ENCODE measurements around the gene RPP25.

RPP25 gene

DNA sequence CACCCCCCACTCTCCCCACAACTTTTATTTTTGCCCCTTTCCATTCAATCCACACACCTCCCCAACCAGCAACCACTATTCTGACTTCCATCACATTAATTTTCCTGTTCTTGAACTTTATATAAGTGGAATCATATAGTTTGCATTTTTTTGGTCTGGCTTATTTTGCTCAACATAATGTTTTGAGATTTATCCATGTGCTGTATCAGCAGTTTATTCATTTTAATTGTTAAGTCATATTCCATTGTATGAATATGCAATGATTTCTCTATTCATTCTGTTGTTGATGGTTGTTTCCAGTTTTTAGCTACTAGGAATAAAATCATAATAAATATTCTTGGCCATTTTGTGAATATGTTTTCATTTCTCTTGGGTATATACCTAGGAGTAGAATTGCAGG lies 33.0 kb upstream of the RPP25 start:
- H3K27me3 ChIP-seq = peaks cover 78% of the 10 kb centered on the region
- H3K36me3 ChIP-seq = no peaks in the 10 kb centered on the region
- no peaks in the 10 kb centered on the region for H3K9me3 ChIP-seq
- no peaks in the 10 kb centered on the region for H3K4me1 ChIP-seq (ENCODE audit: control insufficient read depth in 1 of 2, insufficient read depth in 1 of 2, low read depth in 1 of 2, low read length in 1 of 2)
- H3K27ac ChIP-seq = no peak overlapping the region
- TF ChIP-seq, protein P1, sequence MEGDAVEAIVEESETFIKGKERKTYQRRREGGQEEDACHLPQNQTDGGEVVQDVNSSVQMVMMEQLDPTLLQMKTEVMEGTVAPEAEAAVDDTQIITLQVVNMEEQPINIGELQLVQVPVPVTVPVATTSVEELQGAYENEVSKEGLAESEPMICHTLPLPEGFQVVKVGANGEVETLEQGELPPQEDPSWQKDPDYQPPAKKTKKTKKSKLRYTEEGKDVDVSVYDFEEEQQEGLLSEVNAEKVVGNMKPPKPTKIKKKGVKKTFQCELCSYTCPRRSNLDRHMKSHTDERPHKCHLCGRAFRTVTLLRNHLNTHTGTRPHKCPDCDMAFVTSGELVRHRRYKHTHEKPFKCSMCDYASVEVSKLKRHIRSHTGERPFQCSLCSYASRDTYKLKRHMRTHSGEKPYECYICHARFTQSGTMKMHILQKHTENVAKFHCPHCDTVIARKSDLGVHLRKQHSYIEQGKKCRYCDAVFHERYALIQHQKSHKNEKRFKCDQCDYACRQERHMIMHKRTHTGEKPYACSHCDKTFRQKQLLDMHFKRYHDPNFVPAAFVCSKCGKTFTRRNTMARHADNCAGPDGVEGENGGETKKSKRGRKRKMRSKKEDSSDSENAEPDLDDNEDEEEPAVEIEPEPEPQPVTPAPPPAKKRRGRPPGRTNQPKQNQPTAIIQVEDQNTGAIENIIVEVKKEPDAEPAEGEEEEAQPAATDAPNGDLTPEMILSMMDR (IDR thresholded peaks at IDR 0.05) = no peak
- no peak overlapping the region for H3K4me3 ChIP-seq (ENCODE audit: low read depth in 1 of 2, low read length in 1 of 2)

DNA sequence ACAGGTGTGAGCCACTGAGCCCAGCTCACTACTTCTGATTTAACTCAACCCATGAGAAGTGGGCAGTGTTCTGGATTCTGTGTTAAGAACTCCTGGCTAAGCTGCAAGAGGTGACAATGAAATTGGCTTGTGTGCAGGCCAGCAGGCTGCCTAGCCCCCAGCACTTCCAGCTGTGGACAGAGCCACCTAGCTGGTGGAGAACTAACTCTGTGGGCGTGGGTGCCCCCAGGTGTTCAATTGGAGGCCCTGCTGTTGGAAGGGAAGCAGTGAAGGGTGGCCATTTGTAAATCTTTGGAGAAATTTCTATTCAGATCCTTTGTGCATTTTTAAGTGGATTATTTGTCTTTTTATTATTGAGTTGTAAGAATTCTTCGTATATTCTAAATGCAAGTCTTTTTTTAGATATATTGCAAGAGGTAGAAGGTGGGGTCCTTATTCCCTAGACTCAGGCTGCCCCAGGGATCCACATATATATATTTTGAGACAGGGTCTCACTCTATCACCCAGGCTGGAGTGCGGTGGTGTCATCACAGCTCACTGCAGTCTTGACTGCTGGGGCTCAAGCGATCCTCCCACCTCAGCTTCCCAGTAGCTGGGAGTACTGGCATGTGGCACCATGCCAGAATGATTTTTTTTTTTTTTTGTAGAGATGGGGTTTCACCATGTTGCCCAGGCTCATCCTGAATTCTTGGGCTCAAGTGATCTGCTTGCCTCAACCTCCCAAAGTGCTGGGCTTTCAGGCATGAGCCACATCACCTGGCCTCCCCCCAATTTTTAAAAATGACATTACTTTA lies 31.6 kb upstream of the RPP25 start:
- no peak overlapping the region for H3K27ac ChIP-seq
- H3K4me1 ChIP-seq (ENCODE audit: control insufficient read depth in 1 of 2, insufficient read depth in 1 of 2, low read depth in 1 of 2, low read length in 1 of 2) = no peaks in the 10 kb centered on the region
- TF ChIP-seq, protein P1 (IDR thresholded peaks at IDR 0.05) = no peak
- H3K36me3 ChIP-seq = no peaks in the 10 kb centered on the region
- H3K27me3 ChIP-seq = peaks cover 75% of the 10 kb centered on the region
- no peak overlapping the region for H3K4me3 ChIP-seq (ENCODE audit: low read depth in 1 of 2, low read length in 1 of 2)
- H3K9me3 ChIP-seq = no peaks in the 10 kb centered on the region

DNA sequence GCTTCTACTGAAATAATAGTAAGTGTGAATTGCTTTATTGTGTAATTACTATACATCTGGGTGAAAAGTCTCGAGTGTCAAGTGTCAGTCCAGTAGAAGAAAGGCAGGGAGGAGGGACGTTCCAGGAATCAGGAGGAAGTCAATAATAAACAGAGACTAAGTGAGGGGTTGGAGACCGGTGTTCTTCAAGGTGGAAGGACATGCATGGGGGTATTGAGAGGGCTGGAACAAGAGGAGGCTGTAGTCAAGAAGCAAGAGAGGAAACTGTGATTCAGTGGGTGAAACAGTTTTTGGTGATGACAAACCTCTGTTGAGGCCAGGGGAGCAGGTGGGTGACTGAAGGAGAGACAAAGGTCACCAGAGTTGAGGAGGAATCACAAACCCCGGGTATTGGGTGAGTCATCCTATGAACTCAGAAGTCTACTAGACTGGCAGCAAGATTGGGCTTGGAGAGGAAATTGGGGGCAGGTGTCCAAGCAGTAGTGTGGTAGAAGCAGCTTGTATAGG lies 27.2 kb upstream of the RPP25 start:
- no peak overlapping the region for H3K4me3 ChIP-seq (ENCODE audit: low read depth in 1 of 2, low read length in 1 of 2)
- H3K27me3 ChIP-seq = peaks cover 55% of the 10 kb centered on the region
- H3K27ac ChIP-seq = no peak overlapping the region
- no peaks in the 10 kb centered on the region for H3K9me3 ChIP-seq
- H3K36me3 ChIP-seq = no peaks in the 10 kb centered on the region
- TF ChIP-seq, protein P1 (IDR thresholded peaks at IDR 0.05) = no peak
- H3K4me1 ChIP-seq (ENCODE audit: control insufficient read depth in 1 of 2, insufficient read depth in 1 of 2, low read depth in 1 of 2, low read length in 1 of 2) = no peaks in the 10 kb centered on the region

DNA sequence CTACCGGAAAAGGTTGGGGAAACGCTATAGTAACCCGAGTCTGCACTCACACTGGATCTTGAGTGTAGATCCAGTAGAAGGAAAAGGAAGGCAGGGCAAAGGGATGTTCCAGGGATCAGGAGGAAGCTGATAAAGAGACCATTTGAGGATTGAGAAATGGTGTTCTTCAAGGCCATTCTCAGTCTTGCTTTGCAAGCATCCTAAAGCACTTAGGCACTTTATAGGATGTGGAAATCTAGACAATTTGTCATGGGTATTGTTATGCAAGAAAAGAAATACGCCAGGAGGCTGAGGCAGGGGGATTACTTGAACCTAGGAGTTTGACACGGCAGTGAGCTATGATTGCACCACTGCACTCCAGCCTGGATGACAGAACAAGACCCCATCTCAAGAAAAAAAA lies 25.6 kb upstream of the RPP25 start:
- Histone ChIP-seq H3K36me3 (no peaks in the 10 kb centered on the region), H3K4me3 (ENCODE audit: low read depth in 1 of 2, low read length in 1 of 2) (no peak overlapping the region), H3K27me3 (peaks cover 51% of the 10 kb centered on the region), H3K9me3 (no peaks in the 10 kb centered on the region), H3K27ac (no peak overlapping the region), H3K4me1 (ENCODE audit: control insufficient read depth in 1 of 2, insufficient read depth in 1 of 2, low read depth in 1 of 2, low read length in 1 of 2) (no peaks in the 10 kb centered on the region)
- TF ChIP-seq, protein P1 (IDR thresholded peaks at IDR 0.05) = no peak

DNA sequence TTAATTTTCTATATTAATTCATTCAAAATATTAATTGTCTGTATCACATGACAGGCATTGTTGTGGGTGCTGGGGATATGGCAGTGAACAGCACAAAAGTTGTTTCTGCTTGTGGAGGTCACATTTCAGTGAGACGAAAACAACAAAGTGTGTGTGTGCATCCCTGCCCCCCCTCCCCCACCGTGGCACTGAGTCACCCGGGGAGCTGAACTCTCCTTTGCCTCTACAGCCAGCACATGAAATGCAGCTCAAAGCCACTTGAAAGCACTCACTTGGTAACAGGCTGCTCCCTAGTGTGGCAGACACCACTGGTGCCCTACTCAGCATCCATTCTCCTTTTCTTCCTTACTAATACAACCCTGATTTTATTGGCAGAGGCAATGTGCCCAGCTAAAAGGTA lies 21.9 kb upstream of the RPP25 start:
- H3K36me3 ChIP-seq = no peaks in the 10 kb centered on the region
- TF ChIP-seq, protein P1 (IDR thresholded peaks at IDR 0.05) = no peak
- H3K27me3 ChIP-seq = peaks cover 27% of the 10 kb centered on the region
- no peaks in the 10 kb centered on the region for H3K4me1 ChIP-seq (ENCODE audit: control insufficient read depth in 1 of 2, insufficient read depth in 1 of 2, low read depth in 1 of 2, low read length in 1 of 2)
- no peaks in the 10 kb centered on the region for H3K9me3 ChIP-seq
- H3K4me3 ChIP-seq (ENCODE audit: low read depth in 1 of 2, low read length in 1 of 2) = no peak overlapping the region
- no peak overlapping the region for H3K27ac ChIP-seq
